Esophagus muscularis mucosa (tissue), 4 donors: ENCODE measurements around the gene NXF1. TPM values are rescaled to one million over a fixed set of nuclear protein-coding genes. Genes with fewer than 3 reads are reported as not detected.

ENCODE experiments used
- DNase-seq: peaks from one replicate; pipeline ENCODE4 v3.0.0-alpha.2; 2017; ENCODE audit errors: extremely low spot score
- H3K27ac ChIP-seq, 4 donors: fragments of 200-600 bp; sonication (generic); replicated peaks in 1 of 4; 1 replicate in 3 of 4; 2 replicates in 1 of 4; pipeline ENCODE4 v1.5.1; 2016 to 2019; ENCODE audit warnings: mild to moderate bottlenecking in 1 of 4
- H3K27me3 ChIP-seq, 4 donors: fragments of 200-600 bp; sonication (generic); one replicate each; pipeline versions ENCODE4 v1.5.1 to v1.6.0; 2016 to 2019
- H3K36me3 ChIP-seq, 4 donors: fragments of 200-600 bp; sonication (generic); one replicate each; pipeline ENCODE4 v1.5.1; 2016 to 2019
- H3K4me1 ChIP-seq, 4 donors: fragments of 200-600 bp; sonication (generic); one replicate each; pipeline ENCODE4 v1.5.1; 2016 to 2019
- H3K4me3 ChIP-seq, 4 donors: fragments of 200-600 bp; sonication (generic); 1 replicate in 2 of 4; 2 replicates in 2 of 4; pipeline ENCODE4 v1.5.1; 2016 to 2019; ENCODE audit warnings: mild to moderate bottlenecking in 4 of 4, moderate library complexity in 1 of 4
- H3K9me3 ChIP-seq, 4 donors: fragments of 200-600 bp; sonication (generic); 1 replicate in 3 of 4; 2 replicates in 1 of 4; pipeline ENCODE4 v1.5.1; 2016 to 2019
- EP300 ChIP-seq: sonication (generic); formaldehyde crosslinking; IDR thresholded peaks from one replicate; pipeline ENCODE4 v1.6.1; 2017; ENCODE audit warnings: antibody characterized with exemption
- POLR2A ChIP-seq: fragments of 450-650 bp; IDR thresholded peaks from one replicate; pipeline ENCODE4 v1.6.1; 2017; ENCODE audit warnings: antibody characterized with exemption, moderate library complexity, mild to moderate bottlenecking, low read depth
- POLR2AphosphoS5 ChIP-seq, 2 donors: sonication (generic); formaldehyde crosslinking; IDR thresholded peaks; one replicate each; pipeline ENCODE4 v1.6.1; 2017; ENCODE audit warnings: antibody characterized with exemption in 2 of 2
- WGBS: methylation state at CpG from one replicate; pipeline ENCODE4 v1.1.5; 2018; 5-methylcytosine and 5-hydroxymethylcytosine counted together
- intact Hi-C: fragments of 100-400 bp; cut with DNase I; formaldehyde crosslinking; loops from one replicate; pipeline ENCODE4 v1.15.1; 2023
- total RNA-seq, 4 donors: library from RNA; depleted of rRNA; stranded (reverse); fragments of >200 nt; gene quantifications; one replicate each; pipeline versions ENCODE4 v1.1.0 to v1.2.1, GENCODE V29; 2016
- TF ChIP-seq, protein P1 (sequence below), 3 experiments: fragments of 200-600 bp in 2 of 3; fragments of 450-650 bp in 1 of 3; sonication (generic) in 2 of 3; IDR thresholded peaks; one replicate each; pipeline ENCODE4 v1.5.1; 2017 to 2019; ENCODE audit warnings: antibody characterized with exemption in 3 of 3, mild to moderate bottlenecking in 2 of 3, moderate library complexity in 1 of 3

The NXF1 gene
- total RNA-seq, 4 donors from 2014 or later, result 38.6 to 86.4 (median 48.4) TPM

DNA sequence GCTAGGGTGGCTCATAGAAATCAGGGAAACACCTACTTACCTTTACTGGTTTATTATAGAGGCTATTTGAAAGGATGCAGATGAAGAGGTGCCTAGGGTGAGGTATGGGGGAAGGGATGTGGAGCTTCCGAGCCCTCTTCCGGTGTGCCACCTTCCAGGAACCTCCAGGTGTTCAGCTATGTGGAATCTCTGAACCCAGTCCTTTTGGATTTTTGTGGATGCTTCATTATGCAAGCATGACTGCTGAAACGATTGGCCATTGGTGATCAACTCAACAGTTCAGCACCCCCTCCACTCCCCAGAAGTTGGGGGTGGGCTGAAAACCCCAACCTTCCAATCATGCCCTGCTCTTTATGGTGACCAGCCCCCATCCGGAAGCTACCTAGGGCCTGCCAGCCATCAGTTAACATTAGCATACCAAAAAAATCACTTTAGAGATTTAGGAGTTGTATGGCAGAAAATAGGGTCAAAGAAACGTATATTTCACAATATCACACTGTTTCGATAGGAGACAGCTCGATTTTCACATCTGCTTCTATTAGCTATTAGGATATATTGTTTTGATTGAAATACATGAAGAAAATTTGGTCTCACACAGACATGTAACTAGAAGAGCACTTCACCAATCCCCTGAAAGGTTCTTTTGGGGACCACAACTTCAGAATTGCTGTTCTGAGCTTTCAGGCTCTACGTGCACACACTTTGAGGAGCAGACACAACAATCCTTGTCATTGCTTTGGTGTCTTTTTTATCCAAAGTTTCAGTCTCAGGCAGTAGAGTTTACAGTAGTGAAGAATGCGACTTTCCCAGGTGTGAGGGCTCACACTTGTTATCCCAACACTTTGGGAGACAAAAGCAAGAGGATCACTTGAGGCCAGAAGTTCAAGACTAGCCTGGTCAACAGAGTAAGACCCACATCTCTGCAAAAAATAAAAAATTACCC is 47.1 kb downstream of the NXF1 start:
- Histone ChIP-seq H3K27me3 (no peaks in the 10 kb centered on the region), H3K36me3 (peaks cover 0 to 6% (median under 1%) of the 10 kb centered on the region in 4 donors), H3K4me3 (no peak overlapping the region), H3K4me1 (peaks cover 22 to 31% (median 27%) of the 10 kb centered on the region in 4 donors), H3K27ac (no peak overlapping the region), H3K9me3 (no peaks in the 10 kb centered on the region)
- 59% methylated on average over 9 of the region's 9 CpGs for WGBS
- no peak for DNase-seq
- intact Hi-C loops, result no loop called here
- TF ChIP-seq POLR2AphosphoS5 (IDR thresholded peaks at IDR 0.05) (no peak), POLR2A (no peak), EP300 (no peak)
- TF ChIP-seq, protein P1, sequence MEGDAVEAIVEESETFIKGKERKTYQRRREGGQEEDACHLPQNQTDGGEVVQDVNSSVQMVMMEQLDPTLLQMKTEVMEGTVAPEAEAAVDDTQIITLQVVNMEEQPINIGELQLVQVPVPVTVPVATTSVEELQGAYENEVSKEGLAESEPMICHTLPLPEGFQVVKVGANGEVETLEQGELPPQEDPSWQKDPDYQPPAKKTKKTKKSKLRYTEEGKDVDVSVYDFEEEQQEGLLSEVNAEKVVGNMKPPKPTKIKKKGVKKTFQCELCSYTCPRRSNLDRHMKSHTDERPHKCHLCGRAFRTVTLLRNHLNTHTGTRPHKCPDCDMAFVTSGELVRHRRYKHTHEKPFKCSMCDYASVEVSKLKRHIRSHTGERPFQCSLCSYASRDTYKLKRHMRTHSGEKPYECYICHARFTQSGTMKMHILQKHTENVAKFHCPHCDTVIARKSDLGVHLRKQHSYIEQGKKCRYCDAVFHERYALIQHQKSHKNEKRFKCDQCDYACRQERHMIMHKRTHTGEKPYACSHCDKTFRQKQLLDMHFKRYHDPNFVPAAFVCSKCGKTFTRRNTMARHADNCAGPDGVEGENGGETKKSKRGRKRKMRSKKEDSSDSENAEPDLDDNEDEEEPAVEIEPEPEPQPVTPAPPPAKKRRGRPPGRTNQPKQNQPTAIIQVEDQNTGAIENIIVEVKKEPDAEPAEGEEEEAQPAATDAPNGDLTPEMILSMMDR (IDR thresholded peaks at IDR 0.05), result no peak

GRCh38 chr11:62755086-62755615 is 50.1 kb downstream of the NXF1 start:
- Histone ChIP-seq H3K4me1 (peaks cover 17 to 43% (median 37%) of the 10 kb centered on the region in 4 donors), H3K27ac (no peak overlapping the region), H3K9me3 (no peaks in the 10 kb centered on the region), H3K27me3 (no peaks in the 10 kb centered on the region), H3K4me3 (no peak overlapping the region), H3K36me3 (peaks cover 10 to 18% (median 15%) of the 10 kb centered on the region in 4 donors)
- TF ChIP-seq POLR2AphosphoS5 (IDR thresholded peaks at IDR 0.05) (no peak), POLR2A (no peak), EP300 (no peak)
- TF ChIP-seq, protein P1 (IDR thresholded peaks at IDR 0.05), result no peak
- no peak for DNase-seq
- intact Hi-C loops, result no loop called here
- WGBS, result 87% methylated on average over 10 of the region's 10 CpGs

GRCh38 chr11:62753736-62754603 is 51.3 kb downstream of the NXF1 start, which contains the start of gene ZBTB3:
ZBTB3 (minus strand) TSS chr11:62754160; CDS start chr11:62753664, 496 bp downstream.
- H3K9me3 ChIP-seq, result no peaks in the 10 kb centered on the region
- 0% methylated on average over 43 of the region's 47 CpGs for WGBS
- peaks cover 17 to 48% (median 40%) of the 10 kb centered on the region in 4 donors for H3K4me1 ChIP-seq
- TF ChIP-seq, protein P1 (IDR thresholded peaks at IDR 0.05), result peak in 2 of 3 experiments; percentile 11 to 18
- TF ChIP-seq POLR2A (peak; percentile 72), POLR2AphosphoS5 (IDR thresholded peaks at IDR 0.05) (peak; percentile 74 to 96), EP300 (no peak)
- intact Hi-C loops, result no loop called here
- H3K27me3 ChIP-seq, result no peaks in the 10 kb centered on the region
- peaks cover 10 to 25% (median 22%) of the 10 kb centered on the region in 4 donors for H3K36me3 ChIP-seq
- peak; percentile 100 for DNase-seq
- H3K27ac ChIP-seq, result peak within 1 kb of the TSS; percentile 89 to 94 (median 90)
- peak within 1 kb of the TSS; percentile 67 to 72 (median 70) for H3K4me3 ChIP-seq

GRCh38 chr11:62752994-62753735 is 52.1 kb downstream of the NXF1 start:
- no peaks in the 10 kb centered on the region for H3K9me3 ChIP-seq
- peak overlapping the region; percentile 67 to 72 (median 70) for H3K4me3 ChIP-seq
- no peak for TF ChIP-seq POLR2A
- TF ChIP-seq, protein P1 (IDR thresholded peaks at IDR 0.05), result no peak
- TF ChIP-seq POLR2AphosphoS5 (IDR thresholded peaks at IDR 0.05), result no peak
- TF ChIP-seq EP300, result no peak
- no peak for DNase-seq
- 85% methylated on average over 15 of the region's 15 CpGs for WGBS
- intact Hi-C loops, result no loop called here
- peak overlapping the region; percentile 89 to 94 (median 90) for H3K27ac ChIP-seq
- H3K27me3 ChIP-seq, result no peaks in the 10 kb centered on the region
- peaks cover 10 to 28% (median 27%) of the 10 kb centered on the region in 4 donors for H3K36me3 ChIP-seq
- peaks cover 17 to 48% (median 40%) of the 10 kb centered on the region in 4 donors for H3K4me1 ChIP-seq
